A204.1 (cell line): Measurements from ENCODE around the gene NUP160.
"Not testable (repeated sequence)": the region's sequence is repeated elsewhere in the genome, so short reads cannot be mapped to it uniquely, and the experiment has no call there.

Experiments used
- FAIRE-seq: peaks from 2 replicates; lab custom pipeline; 2012; peaks lifted over from hg19 to GRCh38; lab: Jason Lieb, UNC

NUP160 gene

GRCh38 chr11:47791774-47792430, 56.2 kb downstream of the NUP160 start:
- FAIRE-seq = no peak

GRCh38 chr11:47790017-47790416, 58.1 kb downstream of the NUP160 start:
- FAIRE-seq = not testable (repeated sequence)

- FAIRE-seq = no peak
Measured at GRCh38 chr11:47788181-47788580, 60.0 kb downstream of the NUP160 start.

- FAIRE-seq = no peak
Measured at GRCh38 chr11:47786373-47786772, 61.8 kb downstream of the NUP160 start.

- FAIRE-seq = no peak
Measured at GRCh38 chr11:47784785-47785381, 63.3 kb downstream of the NUP160 start.

GRCh38 chr11:47783087-47783610, 65.0 kb downstream of the NUP160 start:
- no peak for FAIRE-seq

GRCh38 chr11:47778878-47779483, 69.2 kb downstream of the NUP160 start:
- FAIRE-seq = no peak

GRCh38 chr11:47775240-47775869, 72.8 kb downstream of the NUP160 start:
- no peak for FAIRE-seq

GRCh38 chr11:47773882-47774281, 74.3 kb downstream of the NUP160 start:
- no peak for FAIRE-seq

- FAIRE-seq = not testable (repeated sequence)
Measured at GRCh38 chr11:47769556-47769955, 78.6 kb downstream of the NUP160 start.

GRCh38 chr11:47768101-47768612, 80.0 kb downstream of the NUP160 start:
- no peak for FAIRE-seq

- FAIRE-seq = no peak
Measured at GRCh38 chr11:47766509-47767227, 81.5 kb downstream of the NUP160 start.

- FAIRE-seq = no peak
Measured at GRCh38 chr11:47765086-47765485, 83.1 kb downstream of the NUP160 start.

GRCh38 chr11:47759291-47759690, 88.9 kb downstream of the NUP160 start:
- not testable (repeated sequence) for FAIRE-seq

GRCh38 chr11:47756208-47756607, 91.9 kb downstream of the NUP160 start:
- no peak for FAIRE-seq

GRCh38 chr11:47750725-47751124, 97.4 kb downstream of the NUP160 start:
- no peak for FAIRE-seq

- FAIRE-seq = not testable (repeated sequence)
Measured at GRCh38 chr11:47742494-47742893, 105.7 kb downstream of the NUP160 start.

GRCh38 chr11:47737817-47738216, 110.3 kb downstream of the NUP160 start:
- FAIRE-seq = not testable (repeated sequence)

GRCh38 chr11:47732271-47732670, 115.9 kb downstream of the NUP160 start:
- FAIRE-seq = no peak

GRCh38 chr11:47731475-47731874, 116.7 kb downstream of the NUP160 start:
- FAIRE-seq = no peak
